ENCODE results near the gene HDAC10.

- no peak for TF ChIP-seq CTCF (IDR thresholded peaks at IDR 0.05)
- no peak for TF ChIP-seq POLR2AphosphoS5 (IDR thresholded peaks at IDR 0.05)
- TF ChIP-seq POLR2A (IDR thresholded peaks at IDR 0.05; ENCODE audit: low read depth): no peak
- TF ChIP-seq EP300 (IDR thresholded peaks at IDR 0.05): no peak
Observed at GRCh38 chr22:50262460-50262911, 11.4 kb upstream of the HDAC10 start.
